Measurements from ENCODE around the gene ZDHHC7. TPM values are rescaled to one million over a fixed set of nuclear protein-coding genes. Genes with fewer than 3 reads are reported as not detected.

The ZDHHC7 gene
- total and polyA plus RNA-seq, 2 experiments from 2014 or later: 39.9 to 95.2 TPM

GRCh38 chr16:84927621-84928591, 83.4 kb downstream of the ZDHHC7 start:
- TF ChIP-seq EZH2 (IDR thresholded peaks at IDR 0.05; ENCODE audit: insufficient read depth, poor library complexity, severe bottlenecking) (no peak), EZH2phosphoT487 (IDR thresholded peaks at IDR 0.05; ENCODE audit: insufficient read depth, low read depth) (no peak)
- Histone ChIP-seq H3F3A (ENCODE audit: insufficient read depth) (no peaks in the 10 kb centered on the region; the same call in 1 of the 2 replicates), H3K9me3 (ENCODE audit: low read depth) (no peaks in the 10 kb centered on the region), H4K20me1 (ENCODE audit: insufficient read depth) (no peaks in the 10 kb centered on the region), H3K36me3 (ENCODE audit: low read depth) (no peaks in the 10 kb centered on the region), H3K4me1 (ENCODE audit: insufficient read depth) (peaks cover 18% of the 10 kb centered on the region), H3K79me2 (ENCODE audit: insufficient read depth) (no peaks in the 10 kb centered on the region), H3K9ac (no peak overlapping the region), H3K4me2 (ENCODE audit: unreplicated experiment) (no peak overlapping the region), H2AFZ (0 out of 2 replicates have a peak overlapping the region, but pooled peaks have one; percentile 19), H3K27me3 (replicated peaks; ENCODE audit: insufficient read depth) (no peaks in the 10 kb centered on the region), H3K27ac (no peak overlapping the region), H3K4me3 (no peak overlapping the region), H3K9me2 (ENCODE audit: insufficient read depth) (no peaks in the 10 kb centered on the region)
- 75 to 80% methylated on average over 29 to 32 of the region's 34 CpGs for WGBS, 2 experiments (ENCODE audit: low coverage in 1 of 2, low lambda C conversion rate in 2 of 2, missing lambda C conversion rate in 2 of 2)
- in situ Hi-C loops (cut with MboI): no loop called here
- DNase-seq: no peak

- TF ChIP-seq EZH2 (IDR thresholded peaks at IDR 0.05; ENCODE audit: insufficient read depth, poor library complexity, severe bottlenecking): no peak
- no peak for TF ChIP-seq EZH2phosphoT487 (IDR thresholded peaks at IDR 0.05; ENCODE audit: insufficient read depth, low read depth)
- Histone ChIP-seq H3F3A (ENCODE audit: insufficient read depth) (no peaks in the 10 kb centered on the region; the same call in 1 of the 2 replicates), H3K4me3 (no peak overlapping the region), H4K20me1 (ENCODE audit: insufficient read depth) (no peaks in the 10 kb centered on the region), H3K9ac (no peak overlapping the region), H3K4me1 (ENCODE audit: insufficient read depth) (peaks cover 18% of the 10 kb centered on the region), H3K27ac (no peak overlapping the region), H3K9me2 (ENCODE audit: insufficient read depth) (no peaks in the 10 kb centered on the region), H3K27me3 (replicated peaks; ENCODE audit: insufficient read depth) (no peaks in the 10 kb centered on the region), H3K36me3 (ENCODE audit: low read depth) (no peaks in the 10 kb centered on the region), H3K79me2 (ENCODE audit: insufficient read depth) (no peaks in the 10 kb centered on the region), H3K4me2 (ENCODE audit: unreplicated experiment) (no peak overlapping the region), H2AFZ (no peak overlapping the region), H3K9me3 (ENCODE audit: low read depth) (no peaks in the 10 kb centered on the region)
- DNase-seq: no peak
- 50 to 55% methylated on average over 7 of the region's 7 CpGs for WGBS, 2 experiments (ENCODE audit: low coverage in 1 of 2, low lambda C conversion rate in 2 of 2, missing lambda C conversion rate in 2 of 2)
- in situ Hi-C loops (cut with MboI): no loop called here
Observed at GRCh38 chr16:84926462-84926861, 84.9 kb downstream of the ZDHHC7 start.

GRCh38 chr16:84925773-84926372, 85.5 kb downstream of the ZDHHC7 start:
- no peaks in the 10 kb centered on the region; the same call in 1 of the 2 replicates for H3F3A ChIP-seq (ENCODE audit: insufficient read depth)

GRCh38 chr16:84925092-84925772, 86.1 kb downstream of the ZDHHC7 start:
- Histone ChIP-seq H4K20me1 (ENCODE audit: insufficient read depth) (no peaks in the 10 kb centered on the region), H3K79me2 (ENCODE audit: insufficient read depth) (no peaks in the 10 kb centered on the region), H3K27ac (no peak overlapping the region), H3K4me3 (no peak overlapping the region), H3K4me1 (ENCODE audit: insufficient read depth) (peaks cover 18% of the 10 kb centered on the region), H3K4me2 (ENCODE audit: unreplicated experiment) (no peak overlapping the region), H3F3A (ENCODE audit: insufficient read depth) (no peaks in the 10 kb centered on the region; the same call in 1 of the 2 replicates), H3K9me3 (ENCODE audit: low read depth) (no peaks in the 10 kb centered on the region), H3K27me3 (replicated peaks; ENCODE audit: insufficient read depth) (no peaks in the 10 kb centered on the region), H2AFZ (no peak overlapping the region), H3K9me2 (ENCODE audit: insufficient read depth) (no peaks in the 10 kb centered on the region), H3K9ac (no peak overlapping the region), H3K36me3 (ENCODE audit: low read depth) (no peaks in the 10 kb centered on the region)
- 51 to 54% methylated on average over 10 to 11 of the region's 11 CpGs for WGBS, 2 experiments (ENCODE audit: low coverage in 1 of 2, low lambda C conversion rate in 2 of 2, missing lambda C conversion rate in 2 of 2)
- in situ Hi-C loops (cut with MboI): no loop called here
- TF ChIP-seq EZH2phosphoT487 (IDR thresholded peaks at IDR 0.05; ENCODE audit: insufficient read depth, low read depth): no peak
- TF ChIP-seq EZH2 (IDR thresholded peaks at IDR 0.05; ENCODE audit: insufficient read depth, poor library complexity, severe bottlenecking): no peak
- peak; percentile 41 for DNase-seq

More at GRCh38 chr16:84925773-84926372, 85.5 kb downstream of the ZDHHC7 start:
- Histone ChIP-seq H3K4me2 (ENCODE audit: unreplicated experiment) (no peak overlapping the region), H2AFZ (no peak overlapping the region), H3K27me3 (replicated peaks; ENCODE audit: insufficient read depth) (no peaks in the 10 kb centered on the region), H3K9me3 (ENCODE audit: low read depth) (no peaks in the 10 kb centered on the region), H3K36me3 (ENCODE audit: low read depth) (no peaks in the 10 kb centered on the region), H3K4me1 (ENCODE audit: insufficient read depth) (peaks cover 18% of the 10 kb centered on the region), H3K9ac (no peak overlapping the region), H3K4me3 (no peak overlapping the region), H3K27ac (no peak overlapping the region), H3K9me2 (ENCODE audit: insufficient read depth) (no peaks in the 10 kb centered on the region), H3K79me2 (ENCODE audit: insufficient read depth) (no peaks in the 10 kb centered on the region), H4K20me1 (ENCODE audit: insufficient read depth) (no peaks in the 10 kb centered on the region)
- DNase-seq: no peak
- no peak for TF ChIP-seq EZH2phosphoT487 (IDR thresholded peaks at IDR 0.05; ENCODE audit: insufficient read depth, low read depth)
- no peak for TF ChIP-seq EZH2 (IDR thresholded peaks at IDR 0.05; ENCODE audit: insufficient read depth, poor library complexity, severe bottlenecking)
- 65 to 66% methylated on average over 19 of the region's 19 CpGs for WGBS, 2 experiments (ENCODE audit: low coverage in 1 of 2, low lambda C conversion rate in 2 of 2, missing lambda C conversion rate in 2 of 2)
- in situ Hi-C loops (cut with MboI): no loop called here
